Mammary epithelial cell (primary cell): Measurements from ENCODE around the gene MYO7A.

ENCODE experiments used
- CTCF ChIP-seq, 2 donors: IDR thresholded peaks in 1 of 2; conservative IDR thresholded peaks in 1 of 2; 2 replicates each; pipeline ENCODE4 v1.5.1; 2011 to 2012; ENCODE audit warnings: inconsistent platforms in 2 of 2, low read length in 2 of 2, mild to moderate bottlenecking in 2 of 2, control low read depth in 1 of 2, low read depth in 1 of 2; ENCODE audit not compliant: insufficient read depth in 1 of 2; ENCODE audit errors: extremely low read depth in 1 of 2
- EZH2 ChIP-seq: IDR thresholded peaks from 2 replicates; pipeline ENCODE4 v1.6.1; 2012; ENCODE audit warnings: low read length, inconsistent platforms, borderline replicate concordance

- no peak for TF ChIP-seq CTCF (conservative IDR thresholded peaks at IDR 0.05 in 1 of 2, IDR thresholded peaks at IDR 0.05 in 1 of 2; ENCODE audit: extremely low read depth in 1 of 2, insufficient read depth in 1 of 2, low read depth in 1 of 2, low read length in 2 of 2)
- TF ChIP-seq EZH2 = no peak
These were observed 1.2 kb downstream of the MYO7A start for GRCh38 chr11:77129069-77129841.
